ENCODE results near the gene HSPA1B. TPM values are rescaled to one million over a fixed set of nuclear protein-coding genes. Genes with fewer than 3 reads are reported as not detected.

Gene HSPA1B
- total RNA-seq, 1 experiment from 2014 or later: 265 TPM

DNA sequence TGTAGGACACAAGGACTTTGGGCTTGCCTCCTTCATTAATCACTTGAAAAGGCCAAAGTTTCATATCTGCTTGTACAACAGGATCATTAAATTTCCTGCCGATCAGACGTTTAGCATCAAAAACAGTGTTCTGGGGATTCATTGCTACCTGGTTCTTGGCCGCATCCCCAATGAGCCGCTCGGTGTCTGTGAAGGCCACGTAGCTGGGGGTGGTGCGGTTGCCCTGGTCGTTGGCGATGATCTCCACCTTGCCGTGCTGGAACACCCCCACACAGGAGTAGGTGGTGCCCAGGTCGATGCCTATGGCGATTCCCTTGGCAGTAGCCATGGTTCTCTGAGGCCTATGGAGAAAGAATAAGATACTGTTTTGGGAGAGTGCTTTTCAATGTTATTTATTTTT, 15.9 kb upstream of the HSPA1B start:
- Histone ChIP-seq H3K9ac (ENCODE audit: low read length) (no peak overlapping the region), H3K4me3 (ENCODE audit: low read length) (no peak overlapping the region), H3K79me2 (ENCODE audit: low read length) (peaks cover 10% of the 10 kb centered on the region), H3K9me2 (replicated peaks; ENCODE audit: low read length) (no peaks in the 10 kb centered on the region), H4K20me1 (ENCODE audit: low read length) (no peaks in the 10 kb centered on the region), H3K4me2 (ENCODE audit: low read length) (no peak overlapping the region), H3K36me3 (ENCODE audit: low read depth, low read length) (no peaks in the 10 kb centered on the region), H3K27ac (ENCODE audit: low read length) (no peak overlapping the region), H3K9me3 (ENCODE audit: low read length) (no peaks in the 10 kb centered on the region), H3F3A (ENCODE audit: low read length, unreplicated experiment) (no peaks in the 10 kb centered on the region), H3K27me3 (ENCODE audit: low read length) (no peaks in the 10 kb centered on the region), H3K4me1 (ENCODE audit: insufficient read depth, low read length) (peaks cover 6% of the 10 kb centered on the region), H2AFZ (ENCODE audit: low read length) (no peak overlapping the region)
- DNase-seq (no peak), ATAC-seq (no peak)
- BruUV-seq (replicated peaks): no TSS peak
- ChIA-PET CTCF (no interaction called here), POLR2A (ENCODE audit: unreplicated experiment) (no interaction called here)
- TF ChIP-seq CTCF (conservative IDR thresholded peaks at IDR 0.05; ENCODE audit: low read depth, low read length) (no peak), EZH2phosphoT487 (IDR thresholded peaks at IDR 0.05; ENCODE audit: borderline replicate concordance, low read length) (no peak), EZH2 (IDR thresholded peaks at IDR 0.05; ENCODE audit: low read length, unreplicated experiment) (no peak)
- intact Hi-C loops (cut with micrococcal nuclease): no loop called here

DNA sequence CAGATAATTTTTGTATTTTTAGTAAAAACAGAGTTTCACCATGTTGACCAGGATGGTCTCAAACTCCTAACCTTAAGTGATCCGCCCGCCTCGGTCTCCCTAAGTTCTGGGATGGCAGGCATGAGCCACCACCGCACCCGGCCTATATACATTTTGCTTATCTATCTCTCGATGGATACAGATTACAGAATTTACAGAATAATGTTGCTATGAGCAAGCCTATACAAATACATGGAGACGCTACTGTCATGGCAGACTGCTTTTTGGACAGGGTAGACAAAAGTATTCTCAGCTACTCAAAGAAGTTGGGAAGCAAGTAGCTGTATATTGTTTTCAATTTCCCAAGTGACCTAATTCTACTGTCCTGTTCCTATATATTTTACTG, 14.1 kb upstream of the HSPA1B start:
- intact Hi-C loops (cut with micrococcal nuclease): no loop called here
- POLR2A ChIA-PET (ENCODE audit: unreplicated experiment): interaction anchor here (1.0 kb wide), 1 partner anchor 149 kb away, joined by 6 read pairs; the partner anchor contains the start of gene GPANK1
- no peak for DNase-seq
- H2AFZ ChIP-seq (ENCODE audit: low read length): no peak overlapping the region
- H3K79me2 ChIP-seq (ENCODE audit: low read length): peaks cover 24% of the 10 kb centered on the region
- CTCF ChIA-PET: interaction anchor here (1.2 kb wide), 1 partner anchor 40 kb away, joined by 3 read pairs; no protein-coding TSS in a partner anchor
- H4K20me1 ChIP-seq (ENCODE audit: low read length): peaks cover 12% of the 10 kb centered on the region
- no peaks in the 10 kb centered on the region for H3K36me3 ChIP-seq (ENCODE audit: low read depth, low read length)
- no peaks in the 10 kb centered on the region for H3F3A ChIP-seq (ENCODE audit: low read length, unreplicated experiment)
- no peak overlapping the region for H3K27ac ChIP-seq (ENCODE audit: low read length)
- no peak for TF ChIP-seq CTCF (conservative IDR thresholded peaks at IDR 0.05; ENCODE audit: low read depth, low read length)
- TF ChIP-seq EZH2phosphoT487 (IDR thresholded peaks at IDR 0.05; ENCODE audit: borderline replicate concordance, low read length): no peak
- no peaks in the 10 kb centered on the region for H3K27me3 ChIP-seq (ENCODE audit: low read length)
- 0 out of 2 replicates have a peak overlapping the region, but pooled peaks have one; percentile 44 for H3K4me3 ChIP-seq (ENCODE audit: low read length)
- no peaks in the 10 kb centered on the region for H3K9me3 ChIP-seq (ENCODE audit: low read length)
- H3K4me1 ChIP-seq (ENCODE audit: insufficient read depth, low read length): peaks cover 8% of the 10 kb centered on the region
- peak overlapping the region; percentile 71 for H3K4me2 ChIP-seq (ENCODE audit: low read length)
- no TSS peak for BruUV-seq (replicated peaks)
- H3K9me2 ChIP-seq (replicated peaks; ENCODE audit: low read length): no peaks in the 10 kb centered on the region
- H3K9ac ChIP-seq (ENCODE audit: low read length): no peak overlapping the region
- ATAC-seq: no peak

DNA sequence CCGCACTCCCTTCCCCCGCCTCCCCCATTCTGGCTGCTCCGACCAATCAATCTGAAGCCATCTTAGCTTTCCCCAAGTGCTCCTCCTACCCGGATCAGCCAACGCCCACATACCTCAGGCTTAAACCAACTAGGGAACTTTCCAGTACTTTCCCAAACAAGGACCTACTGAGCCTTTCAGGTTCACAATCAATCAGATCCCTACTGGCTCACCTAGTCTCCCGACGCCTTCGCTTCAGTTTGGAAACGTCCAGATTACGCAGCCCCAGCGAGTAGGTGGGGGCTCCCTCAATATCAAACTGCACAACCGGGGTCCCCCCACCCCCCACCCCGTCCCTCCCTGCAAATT, 12.9 kb upstream of the HSPA1B start:
- CTCF ChIA-PET: interaction anchor here (0.6 to 1.0 kb wide), 5 partner anchors 8 to 20 kb away, joined by 3 to 7 read pairs (median 4); partner anchors contain the start of gene LSM2
- DNase-seq (peak; percentile 96), ATAC-seq (peak; percentile 69)
- Histone ChIP-seq H3K9me3 (ENCODE audit: low read length) (no peaks in the 10 kb centered on the region), H3K4me1 (ENCODE audit: insufficient read depth, low read length) (peaks cover 16% of the 10 kb centered on the region), H3K9me2 (replicated peaks; ENCODE audit: low read length) (no peaks in the 10 kb centered on the region), H2AFZ (ENCODE audit: low read length) (peak overlapping the region; percentile 65), H3K9ac (ENCODE audit: low read length) (peak overlapping the region; percentile 55), H4K20me1 (ENCODE audit: low read length) (peaks cover 20% of the 10 kb centered on the region), H3K27me3 (ENCODE audit: low read length) (no peaks in the 10 kb centered on the region), H3K36me3 (ENCODE audit: low read depth, low read length) (no peaks in the 10 kb centered on the region), H3K27ac (ENCODE audit: low read length) (peak overlapping the region; percentile 84), H3K4me2 (ENCODE audit: low read length) (peak overlapping the region; percentile 89), H3K4me3 (ENCODE audit: low read length) (peak overlapping the region; percentile 87), H3K79me2 (ENCODE audit: low read length) (peaks cover 36% of the 10 kb centered on the region), H3F3A (ENCODE audit: low read length, unreplicated experiment) (no peaks in the 10 kb centered on the region)
- no peak for TF ChIP-seq EZH2 (IDR thresholded peaks at IDR 0.05; ENCODE audit: low read length, unreplicated experiment)
- TF ChIP-seq CTCF (conservative IDR thresholded peaks at IDR 0.05; ENCODE audit: low read depth, low read length): no peak
- no peak for TF ChIP-seq EZH2phosphoT487 (IDR thresholded peaks at IDR 0.05; ENCODE audit: borderline replicate concordance, low read length)
- intact Hi-C loops (cut with micrococcal nuclease): loop anchor here (2.0 to 5.0 kb wide), 3 partner anchors 20 to 77 kb away; partner anchors contain the start of genes CLIC1 and VARS1
- no TSS peak for BruUV-seq (replicated peaks)
- POLR2A ChIA-PET (ENCODE audit: unreplicated experiment): interaction anchor here (0.5 to 1.8 kb wide), 15 partner anchors 8 to 1500 kb away, joined by 3 to 54 read pairs (median 5); partner anchors contain the start of genes GPANK1, HSPA1B, LSM2 and NEU1

Data from PC-3 (cell line).